Parathyroid adenoma (tissue), 2 donors: ENCODE measurements around the gene FAM90A1.
A peak's percentile ranks its signal among the peaks of the same experiment; 100 is the strongest.
"Not testable (repeated sequence)": the region's sequence is repeated elsewhere in the genome, so short reads cannot be mapped to it uniquely, and the experiment has no call there.

Experiments used
- H2AFZ ChIP-seq: fragments of 300-600 bp; sonication (generic); one replicate; pipeline ENCODE4 v1.7.0; 2017; ENCODE audit warnings: antibody characterized with exemption, mild to moderate bottlenecking
- H3K27ac ChIP-seq: fragments of 300-600 bp; sonication (generic); one replicate; pipeline ENCODE4 v1.7.0; 2017
- H3K27me3 ChIP-seq: fragments of 300-600 bp; sonication (generic); one replicate; pipeline ENCODE4 v1.7.0; 2017; ENCODE audit warnings: low read length; ENCODE audit not compliant: control insufficient read depth, insufficient read depth
- H3K36me3 ChIP-seq: fragments of 300-600 bp; sonication (generic); one replicate; pipeline ENCODE4 v1.7.0; 2017; ENCODE audit warnings: low read length; ENCODE audit not compliant: control insufficient read depth, insufficient read depth
- H3K4me1 ChIP-seq: fragments of 300-600 bp; sonication (generic); one replicate; pipeline ENCODE4 v1.7.0; 2017; ENCODE audit warnings: control low read depth
- H3K4me2 ChIP-seq: fragments of 300-600 bp; sonication (generic); one replicate; pipeline ENCODE4 v1.7.0; 2017; ENCODE audit warnings: low read length
- H3K4me3 ChIP-seq: fragments of 300-600 bp; sonication (generic); one replicate; pipeline ENCODE4 v1.7.0; 2017; ENCODE audit warnings: low read depth, low read length
- H3K79me2 ChIP-seq: fragments of 300-600 bp; sonication (generic); one replicate; pipeline ENCODE4 v1.7.0; 2017; ENCODE audit warnings: control low read depth
- H3K9ac ChIP-seq: fragments of 300-600 bp; sonication (generic); one replicate; pipeline ENCODE4 v1.7.0; 2017; ENCODE audit warnings: mild to moderate bottlenecking
- H3K9me3 ChIP-seq: fragments of 300-600 bp; sonication (generic); one replicate; pipeline ENCODE4 v1.7.0; 2017; ENCODE audit warnings: low read length; ENCODE audit not compliant: control insufficient read depth
- donor health status: primary hyperparathyroidism.

The FAM90A1 gene

GRCh38 chr12:8226992-8227731 is at the start of gene FAM90A1:
FAM90A1 (minus strand) TSS chr12:8227618; CDS start chr12:8224832, 2,786 bp downstream.
- H3K27me3 ChIP-seq, H3K9ac ChIP-seq, H3K4me1 ChIP-seq, H3K79me2 ChIP-seq, H3K4me3 ChIP-seq, H3K4me2 ChIP-seq, H3K9me3 ChIP-seq, H3K27ac ChIP-seq, H3K36me3 ChIP-seq: not testable (repeated sequence)
- H2AFZ ChIP-seq: peak within 1 kb of the TSS; percentile 77

- not testable (repeated sequence) for H3K4me2 ChIP-seq, H3K27ac ChIP-seq, H2AFZ ChIP-seq, H3K9ac ChIP-seq, H3K27me3 ChIP-seq, H3K4me1 ChIP-seq, H3K9me3 ChIP-seq, H3K36me3 ChIP-seq, H3K79me2 ChIP-seq, H3K4me3 ChIP-seq
Measured at GRCh38 chr12:8276397-8276796, 49.0 kb upstream of the FAM90A1 start.

DNA sequence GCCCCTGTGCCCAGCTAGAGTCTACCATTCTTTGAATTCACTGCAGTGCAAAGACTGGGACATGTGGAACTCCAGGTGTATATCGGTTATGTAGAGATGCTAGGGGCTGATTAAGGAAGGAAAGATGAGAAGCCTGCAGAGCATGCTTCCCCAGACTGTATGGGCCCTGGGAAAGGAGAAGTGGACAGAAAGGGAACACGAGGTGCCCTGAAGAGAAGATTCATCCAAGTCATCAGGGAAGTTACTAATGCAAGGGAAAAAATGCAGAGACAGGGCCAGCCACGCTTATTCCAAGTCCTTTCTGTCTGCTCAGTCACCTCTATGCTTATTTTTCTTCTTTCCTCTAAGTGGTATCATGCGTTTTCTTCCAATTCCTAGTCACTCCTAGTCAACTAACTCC is 39.3 kb upstream of the FAM90A1 start:
- not testable (repeated sequence) for H3K4me1 ChIP-seq, H3K9me3 ChIP-seq, H3K36me3 ChIP-seq, H2AFZ ChIP-seq, H3K4me2 ChIP-seq, H3K4me3 ChIP-seq, H3K79me2 ChIP-seq, H3K9ac ChIP-seq, H3K27me3 ChIP-seq
- peak overlapping the region; percentile 16 for H3K27ac ChIP-seq

GRCh38 chr12:8264236-8264635 is 36.8 kb upstream of the FAM90A1 start:
- not testable (repeated sequence) for H3K79me2 ChIP-seq, H3K27me3 ChIP-seq, H3K9ac ChIP-seq, H3K4me3 ChIP-seq, H3K36me3 ChIP-seq, H3K9me3 ChIP-seq, H3K4me2 ChIP-seq, H2AFZ ChIP-seq, H3K27ac ChIP-seq
- H3K4me1 ChIP-seq: peaks cover 13% of the 10 kb centered on the region

GRCh38 chr12:8261111-8261554 is 33.7 kb upstream of the FAM90A1 start:
- Histone ChIP-seq H2AFZ (peak overlapping the region; percentile 0), H3K4me2 (peak overlapping the region; percentile 26), H3K27ac (peak overlapping the region; percentile 15)
- H3K4me1 ChIP-seq, H3K79me2 ChIP-seq, H3K9me3 ChIP-seq, H3K9ac ChIP-seq, H3K36me3 ChIP-seq, H3K27me3 ChIP-seq, H3K4me3 ChIP-seq: not testable (repeated sequence)

- H3K27ac ChIP-seq, H3K27me3 ChIP-seq, H3K79me2 ChIP-seq, H3K9ac ChIP-seq, H2AFZ ChIP-seq, H3K4me2 ChIP-seq, H3K9me3 ChIP-seq, H3K36me3 ChIP-seq, H3K4me1 ChIP-seq, H3K4me3 ChIP-seq: not testable (repeated sequence)
Measured at GRCh38 chr12:8256356-8256755, 28.9 kb upstream of the FAM90A1 start.

- not testable (repeated sequence) for H2AFZ ChIP-seq, H3K4me3 ChIP-seq
Measured at GRCh38 chr12:8254705-8255104, 27.3 kb upstream of the FAM90A1 start.

DNA sequence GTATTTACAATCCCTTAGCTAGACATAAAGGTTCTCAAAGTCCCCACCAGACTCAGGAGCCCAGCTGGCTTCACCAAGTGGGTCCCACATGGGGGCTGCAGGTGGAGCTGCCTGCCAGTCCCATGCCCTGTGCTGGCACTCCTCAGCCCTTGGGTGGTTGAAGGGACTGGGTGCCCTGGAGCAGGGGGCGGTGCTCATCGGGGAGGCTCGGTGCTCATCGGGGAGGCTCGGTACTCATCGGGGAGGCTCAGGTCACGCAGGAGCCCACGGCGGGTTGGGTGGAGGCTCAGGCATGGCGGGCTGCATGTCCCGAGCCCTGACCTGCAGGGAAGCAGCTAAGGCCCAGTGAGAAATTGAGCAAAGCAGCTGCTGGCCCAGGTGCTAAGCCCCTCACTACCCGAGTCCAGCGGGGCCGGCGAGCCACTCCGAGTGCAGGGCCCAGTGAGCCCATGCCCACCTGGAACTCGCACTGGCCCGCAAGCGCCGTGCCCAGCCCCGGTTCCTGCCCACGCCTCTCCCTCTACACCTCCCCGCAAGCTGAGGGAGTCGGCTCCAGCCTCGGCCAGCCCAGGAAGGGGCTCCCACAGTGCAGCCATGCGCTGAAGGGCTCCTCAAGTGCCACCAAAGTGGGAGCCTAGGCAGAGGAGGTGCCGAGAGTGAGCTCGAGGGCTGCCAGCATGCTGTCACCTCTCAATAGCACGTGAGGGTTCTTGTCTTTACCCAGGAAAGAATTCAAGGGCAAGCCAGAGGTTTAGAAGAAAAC is 24.8 kb upstream of the FAM90A1 start:
- not testable (repeated sequence) for H3K9me3 ChIP-seq, H3K4me1 ChIP-seq, H3K27ac ChIP-seq, H2AFZ ChIP-seq, H3K79me2 ChIP-seq, H3K4me2 ChIP-seq, H3K9ac ChIP-seq, H3K27me3 ChIP-seq, H3K4me3 ChIP-seq, H3K36me3 ChIP-seq

More at GRCh38 chr12:8254705-8255104, 27.3 kb upstream of the FAM90A1 start:
- H3K4me1 ChIP-seq, H3K4me2 ChIP-seq, H3K9ac ChIP-seq, H3K79me2 ChIP-seq, H3K27me3 ChIP-seq, H3K9me3 ChIP-seq, H3K27ac ChIP-seq, H3K36me3 ChIP-seq: not testable (repeated sequence)

DNA sequence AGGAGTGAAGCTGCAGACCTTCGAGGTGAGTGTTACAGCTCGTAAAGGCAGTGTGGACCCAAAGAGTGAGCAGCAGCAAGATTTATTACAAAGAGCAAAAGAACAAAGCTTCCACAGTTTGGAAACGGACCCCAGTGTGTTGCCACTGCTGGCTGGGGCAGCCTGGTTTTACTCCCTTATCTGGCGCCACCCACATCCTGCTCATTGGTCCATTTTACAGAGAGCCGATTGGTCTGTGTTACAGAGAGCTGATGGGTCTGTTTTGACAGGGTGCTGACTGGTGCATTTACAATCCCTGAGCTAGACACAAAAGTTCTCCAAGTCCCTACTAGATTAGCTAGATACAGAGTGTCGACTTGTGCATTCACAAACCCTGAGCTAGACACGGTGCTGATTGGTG is 24.2 kb upstream of the FAM90A1 start:
- H3K4me2 ChIP-seq, H3K9me3 ChIP-seq, H3K36me3 ChIP-seq, H3K27me3 ChIP-seq, H3K27ac ChIP-seq, H3K4me1 ChIP-seq, H3K79me2 ChIP-seq, H3K4me3 ChIP-seq, H3K9ac ChIP-seq: not testable (repeated sequence)
- peak overlapping the region; percentile 5 for H2AFZ ChIP-seq

- not testable (repeated sequence) for H3K4me2 ChIP-seq, H3K79me2 ChIP-seq, H3K4me3 ChIP-seq, H3K9ac ChIP-seq, H3K27me3 ChIP-seq, H3K9me3 ChIP-seq, H3K4me1 ChIP-seq, H3K36me3 ChIP-seq, H3K27ac ChIP-seq, H2AFZ ChIP-seq
Measured at GRCh38 chr12:8246941-8247535, 19.6 kb upstream of the FAM90A1 start.
